CD4-positive, alpha-beta T cell treated with Interleukin-17A for 4 hours (primary cell): ENCODE results near the gene VIPR2.
"Not testable (repeated sequence)": the region's sequence is repeated elsewhere in the genome, so short reads cannot be mapped to it uniquely, and the experiment has no call there.

ENCODE experiments used
- DNase-seq: peaks from one replicate; pipeline ENCODE4 v3.0.0-alpha.2; 2020; ENCODE audit warnings: mixed read lengths

Gene VIPR2

GRCh38 chr7:159144758-159145489 lies at the start of gene VIPR2:
TSS of gene VIPR2 (minus strand) at chr7:159144867. CDS start at chr7:159144771, 96 bp downstream.
- peak; percentile 55 for DNase-seq

GRCh38 chr7:159193543-159194090 lies 49.0 kb upstream of the VIPR2 start:
- no peak for DNase-seq

GRCh38 chr7:159192725-159193453 lies 48.2 kb upstream of the VIPR2 start:
- no peak for DNase-seq

- DNase-seq: no peak
These were observed 47.3 kb upstream of the VIPR2 start for GRCh38 chr7:159192013-159192412.

- DNase-seq: no peak
These were observed 46.6 kb upstream of the VIPR2 start for GRCh38 chr7:159191236-159191635.

- DNase-seq: no peak
These were observed 43.3 kb upstream of the VIPR2 start for GRCh38 chr7:159188011-159188410.

GRCh38 chr7:159179241-159179640 lies 34.6 kb upstream of the VIPR2 start:
- no peak for DNase-seq

- no peak for DNase-seq
These were observed 32.8 kb upstream of the VIPR2 start for GRCh38 chr7:159177284-159177953.

GRCh38 chr7:159175792-159176191 lies 31.1 kb upstream of the VIPR2 start:
- no peak for DNase-seq

- peak; percentile 16 for DNase-seq
These were observed 30.4 kb upstream of the VIPR2 start for GRCh38 chr7:159175100-159175499.

- no peak for DNase-seq
These were observed 27.7 kb upstream of the VIPR2 start for GRCh38 chr7:159172400-159172799.

- no peak for DNase-seq
These were observed 24.7 kb upstream of the VIPR2 start for GRCh38 chr7:159169391-159169790.

- DNase-seq: no peak
These were observed 22.5 kb upstream of the VIPR2 start for GRCh38 chr7:159167139-159167538.

- no peak for DNase-seq
These were observed 21.9 kb upstream of the VIPR2 start for GRCh38 chr7:159166530-159166929.

- DNase-seq: no peak
These were observed 20.7 kb upstream of the VIPR2 start for GRCh38 chr7:159165352-159165751.

- DNase-seq: not testable (repeated sequence)
These were observed 19.1 kb upstream of the VIPR2 start for GRCh38 chr7:159163703-159164301.

GRCh38 chr7:159162050-159162626 lies 17.5 kb upstream of the VIPR2 start:
- DNase-seq: not testable (repeated sequence)

- no peak for DNase-seq
These were observed 15.8 kb upstream of the VIPR2 start for GRCh38 chr7:159160450-159160849.

- DNase-seq: no peak
These were observed 15.1 kb upstream of the VIPR2 start for GRCh38 chr7:159159731-159160130.

- no peak for DNase-seq
These were observed 14.3 kb upstream of the VIPR2 start for GRCh38 chr7:159158888-159159405.

- no peak for DNase-seq
These were observed 13.6 kb upstream of the VIPR2 start for GRCh38 chr7:159158125-159158887.

- DNase-seq: no peak
These were observed 13.0 kb upstream of the VIPR2 start for GRCh38 chr7:159157714-159158113.
